Heart right ventricle (tissue), 16 donors: ENCODE results near the gene HIVEP3. TPM values are rescaled to one million over a fixed set of nuclear protein-coding genes. Genes with fewer than 3 reads are reported as not detected.

Source experiments
- ATAC-seq, 8 donors: fragments of 200-7000 bp; cut with Tn5 transposase; one replicate each; pipeline ENCODE4 v1.9.1; 2020; ENCODE audit warnings: mild to moderate bottlenecking in 8 of 8, moderate library complexity in 8 of 8, moderate number of reproducible peaks in 1 of 8
- DNase-seq, 2 donors: peaks; one replicate each; pipeline ENCODE4 v3.0.0-alpha.2; 2020
- H3K27ac ChIP-seq, 10 donors: fragments of 200-600 bp; sonication (generic) in 2 of 10; one replicate each; pipeline versions ENCODE4 v1.5.0 to v1.8.0; 2020 to 2022; ENCODE audit warnings: mild to moderate bottlenecking in 3 of 10
- H3K27me3 ChIP-seq, 7 donors: fragments of 200-600 bp; one replicate each; pipeline ENCODE4 v1.8.0; 2021 to 2022; ENCODE audit warnings: mild to moderate bottlenecking in 2 of 7
- H3K36me3 ChIP-seq, 9 donors: fragments of 200-600 bp; sonication (generic) in 1 of 9; one replicate each; pipeline versions ENCODE4 v1.5.0 to v1.8.0; 2020 to 2022; ENCODE audit warnings: mild to moderate bottlenecking in 2 of 9
- H3K4me1 ChIP-seq, 9 donors: fragments of 200-600 bp; sonication (generic) in 1 of 9; one replicate each; pipeline versions ENCODE4 v1.5.0 to v1.8.0; 2020 to 2022; ENCODE audit warnings: mild to moderate bottlenecking in 4 of 9
- H3K4me3 ChIP-seq, 10 donors: fragments of 200-600 bp; sonication (generic) in 2 of 10; one replicate each; pipeline versions ENCODE4 v1.5.0 to v1.8.0; 2020 to 2022; ENCODE audit warnings: mild to moderate bottlenecking in 7 of 10, moderate library complexity in 2 of 10
- H3K9me3 ChIP-seq, 11 donors: fragments of 200-600 bp in 10 of 11; sonication (generic) in 2 of 11; one replicate each; pipeline versions ENCODE4 v1.5.0 to v1.8.0; 2013 to 2022; ENCODE audit warnings: mild to moderate bottlenecking in 2 of 11, control low read depth in 1 of 11, moderate library complexity in 1 of 11
- WGBS, 2 donors: extraction: QIAGEN DNeasy Blood & Tissue Kit; methylation state at CpG; one replicate each; pipeline ENCODE4 v1.1.7; 2013; ENCODE audit warnings: inconsistent platforms in 1 of 2; 5-methylcytosine and 5-hydroxymethylcytosine counted together
- intact Hi-C, 10 donors: fragments of 100-400 bp; cut with DNase I; formaldehyde crosslinking; loops; one replicate each; pipeline versions ENCODE4 v1.11.1 to v1.14.2; 2022
- polyA plus RNA-seq, 2 donors: library from polyadenylated mRNA; stranded (reverse); fragments of 200-250 nt; gene quantifications; one replicate each; pipeline ENCODE4 v1.2.3, GENCODE V29; 2013
- total RNA-seq, 10 donors: library from RNA; stranded (reverse); fragmentation: NEBNext Ultra II Directional in 3 of 10; extraction: Animal tissue kit (Norgen Biotek cat#: 25700) in 3 of 10; gene quantifications; one replicate each; pipeline versions ENCODE4 v1.2.1 to v1.2.4, GENCODE V29; 2021 to 2023
- TF ChIP-seq, protein P1 (sequence below), 9 donors: fragments of 200-600 bp; sonication (generic) in 2 of 9; IDR thresholded peaks; one replicate each; pipeline versions ENCODE4 v1.5.0 to v1.8.0; 2021 to 2022; ENCODE audit warnings: antibody characterized with exemption in 9 of 9, mild to moderate bottlenecking in 5 of 9, moderate library complexity in 1 of 9
- donor health status: Arrhythmogenic right ventricular cardiomyopathy.
- donor health status: ischemic (EF 13 %, LVEDD 7.1; RV severe dilation, severe dysfunction).
- donor health status: healthy with polysubstance abuse.
- donor health status: DM: no; HTN: yes; CAD: no.
- donor health status: DM: no; HTN: no; CAD: no.
- donor health status: ischemic (EF 25% LVEDD 6.9; RV normal size, moderate dysfunction).
- donor health status: ischemic (EF 25% LVEDD 5.7; RV mildly dilated, moderate dysfunction).
- donor health status: healthy.
- donor health status: DM: yes; HTN: yes; CAD: no.
- donor health status: Ischemic cardiomyopathy.
- donor health status: ischemic (EF 35%, LVEDD 5.7; RV mildly dilated, moderate dysfunction).
- donor health status: nonischemic (EF 11% LVEDD 7.7; RV severe dilation, severe dysfunction).
- donor health status: DM: yes; HTN: yes; CAD: no.
- donor health status: PGD.
- donor health status: ischemic (EF 29% LVEDD 5.4; RV normal size, mild dysfunction).
- donor health status: nonischemic (EF 23%, LVEDD 6.1; RV moderate dilation, normal function).

HIVEP3 gene
- total and polyA plus RNA-seq, 12 donors, result 2.6 to 7.5 (median 5.2) TPM

DNA sequence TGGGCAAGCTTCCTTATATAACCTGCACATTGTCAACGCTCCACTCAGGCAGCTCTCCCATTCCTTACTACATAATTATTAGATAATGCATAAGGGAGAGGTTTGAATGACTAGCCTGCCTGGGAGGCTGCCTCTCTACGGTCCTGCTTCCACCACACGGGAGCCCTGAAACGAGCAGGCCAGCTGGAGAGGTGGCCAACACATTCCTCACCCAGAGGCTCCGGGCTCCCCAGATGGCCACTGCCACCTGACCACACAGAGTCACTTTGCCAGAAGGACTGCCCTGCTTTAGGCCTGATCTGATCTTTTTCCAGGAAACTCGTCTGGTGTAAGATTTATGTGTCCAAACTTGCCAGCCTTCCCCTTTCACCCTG, 27.9 kb downstream of the HIVEP3 start:
- no peaks in the 10 kb centered on the region for H3K36me3 ChIP-seq
- intact Hi-C loops, result loop anchor here in 2 of 10 donors (5.0 to 10.0 kb wide), 2 partner anchors 76 to 79 kb away; no protein-coding TSS in a partner anchor
- no peaks in the 10 kb centered on the region for H3K9me3 ChIP-seq
- H3K27ac ChIP-seq, result peak overlapping the region; percentile 56 to 88 (median 78)
- peak overlapping the region in 5 of 10 donors; percentile 38 to 50 (median 42) for H3K4me3 ChIP-seq
- H3K27me3 ChIP-seq, result no peaks in the 10 kb centered on the region
- peak; percentile 35 to 50 for DNase-seq
- peaks cover 2 to 45% (median 32%) of the 10 kb centered on the region in 9 donors for H3K4me1 ChIP-seq
- peak; percentile 69 to 93 (median 84) for ATAC-seq
- WGBS, 2 donors, result 34 to 37% methylated on average over 6 of the region's 6 CpGs
- TF ChIP-seq, protein P1, sequence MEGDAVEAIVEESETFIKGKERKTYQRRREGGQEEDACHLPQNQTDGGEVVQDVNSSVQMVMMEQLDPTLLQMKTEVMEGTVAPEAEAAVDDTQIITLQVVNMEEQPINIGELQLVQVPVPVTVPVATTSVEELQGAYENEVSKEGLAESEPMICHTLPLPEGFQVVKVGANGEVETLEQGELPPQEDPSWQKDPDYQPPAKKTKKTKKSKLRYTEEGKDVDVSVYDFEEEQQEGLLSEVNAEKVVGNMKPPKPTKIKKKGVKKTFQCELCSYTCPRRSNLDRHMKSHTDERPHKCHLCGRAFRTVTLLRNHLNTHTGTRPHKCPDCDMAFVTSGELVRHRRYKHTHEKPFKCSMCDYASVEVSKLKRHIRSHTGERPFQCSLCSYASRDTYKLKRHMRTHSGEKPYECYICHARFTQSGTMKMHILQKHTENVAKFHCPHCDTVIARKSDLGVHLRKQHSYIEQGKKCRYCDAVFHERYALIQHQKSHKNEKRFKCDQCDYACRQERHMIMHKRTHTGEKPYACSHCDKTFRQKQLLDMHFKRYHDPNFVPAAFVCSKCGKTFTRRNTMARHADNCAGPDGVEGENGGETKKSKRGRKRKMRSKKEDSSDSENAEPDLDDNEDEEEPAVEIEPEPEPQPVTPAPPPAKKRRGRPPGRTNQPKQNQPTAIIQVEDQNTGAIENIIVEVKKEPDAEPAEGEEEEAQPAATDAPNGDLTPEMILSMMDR (IDR thresholded peaks at IDR 0.05), result no peak

DNA sequence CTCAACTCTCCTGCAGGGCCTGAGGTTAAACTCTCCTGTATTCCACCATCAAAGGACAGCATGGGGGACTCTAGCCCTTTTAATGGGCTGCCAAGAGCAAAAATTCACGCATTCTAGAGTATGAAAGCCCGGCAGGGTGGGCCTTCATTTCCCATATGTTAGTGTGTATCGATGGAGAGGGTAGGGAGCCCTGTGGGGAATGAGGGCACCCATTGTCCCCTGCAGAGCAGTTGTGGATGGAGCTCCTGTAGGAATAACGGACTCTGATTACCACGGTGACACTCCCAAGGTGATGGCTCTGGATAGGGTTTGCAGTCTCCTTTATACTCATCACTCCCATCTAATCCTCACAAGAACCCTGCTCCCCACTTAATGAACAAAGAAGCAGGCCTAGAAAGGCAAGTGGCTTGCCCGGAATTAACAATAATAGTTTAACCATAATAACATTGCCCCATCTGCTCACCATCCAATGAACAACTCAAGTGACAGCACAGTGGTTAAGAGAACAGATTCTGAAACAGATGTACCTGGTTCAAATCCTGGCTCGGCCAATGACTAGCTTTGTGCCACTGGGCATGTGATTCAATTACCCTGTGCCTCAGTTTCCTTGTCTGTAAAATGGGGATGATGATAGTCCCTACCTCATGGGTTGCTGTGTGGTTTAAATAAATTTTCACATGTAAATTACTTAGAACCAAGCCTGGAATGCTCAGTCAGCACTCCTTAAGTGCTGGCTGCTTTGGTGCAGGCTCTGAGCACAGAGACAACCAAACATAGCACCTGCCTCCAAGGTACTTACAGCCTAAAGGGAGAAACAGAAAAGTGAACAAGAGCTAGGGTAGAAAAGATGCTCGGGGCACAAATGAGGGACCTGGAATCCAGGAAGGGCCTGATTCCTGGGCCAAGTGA, 29.0 kb downstream of the HIVEP3 start:
- Histone ChIP-seq H3K27ac (peak overlapping the region in 8 of 10 donors; percentile 56 to 88 (median 79)), H3K27me3 (no peaks in the 10 kb centered on the region), H3K9me3 (no peaks in the 10 kb centered on the region), H3K36me3 (no peaks in the 10 kb centered on the region), H3K4me3 (no peak overlapping the region), H3K4me1 (peaks cover 2 to 44% (median 36%) of the 10 kb centered on the region in 9 donors)
- ATAC-seq (no peak), DNase-seq (no peak)
- intact Hi-C loops, result loop anchor here in 2 of 10 donors (5.0 to 10.0 kb wide), 2 partner anchors 75 to 77 kb away; no protein-coding TSS in a partner anchor
- TF ChIP-seq, protein P1 (IDR thresholded peaks at IDR 0.05), result no peak
- WGBS, 2 donors, result 94 to 95% methylated on average over 8 of the region's 8 CpGs

DNA sequence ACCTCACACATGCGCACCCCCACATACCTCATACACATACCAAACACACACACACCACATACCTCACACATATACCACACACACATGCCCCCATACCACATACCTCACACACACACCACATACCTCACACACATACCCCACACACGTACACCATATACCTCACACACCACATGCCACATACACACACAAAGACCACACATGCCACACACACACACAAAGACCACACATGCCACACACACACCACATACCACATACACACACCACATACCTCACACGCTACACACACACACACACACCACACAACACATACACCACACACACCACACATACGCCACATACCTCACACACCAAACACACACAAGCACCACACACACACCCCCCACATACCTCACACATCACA, 30.0 kb downstream of the HIVEP3 start:
- WGBS, 2 donors, result 98 to 99% methylated on average over 4 of the region's 4 CpGs
- H3K9me3 ChIP-seq, result no peaks in the 10 kb centered on the region
- no peaks in the 10 kb centered on the region for H3K36me3 ChIP-seq
- H3K4me1 ChIP-seq, result peaks cover 2 to 49% (median 32%) of the 10 kb centered on the region in 9 donors
- H3K27me3 ChIP-seq, result no peaks in the 10 kb centered on the region
- H3K4me3 ChIP-seq, result no peak overlapping the region
- intact Hi-C loops, result no loop called here
- no peak for DNase-seq
- ATAC-seq, result no peak
- no peak overlapping the region for H3K27ac ChIP-seq
- TF ChIP-seq, protein P1 (IDR thresholded peaks at IDR 0.05), result no peak

DNA sequence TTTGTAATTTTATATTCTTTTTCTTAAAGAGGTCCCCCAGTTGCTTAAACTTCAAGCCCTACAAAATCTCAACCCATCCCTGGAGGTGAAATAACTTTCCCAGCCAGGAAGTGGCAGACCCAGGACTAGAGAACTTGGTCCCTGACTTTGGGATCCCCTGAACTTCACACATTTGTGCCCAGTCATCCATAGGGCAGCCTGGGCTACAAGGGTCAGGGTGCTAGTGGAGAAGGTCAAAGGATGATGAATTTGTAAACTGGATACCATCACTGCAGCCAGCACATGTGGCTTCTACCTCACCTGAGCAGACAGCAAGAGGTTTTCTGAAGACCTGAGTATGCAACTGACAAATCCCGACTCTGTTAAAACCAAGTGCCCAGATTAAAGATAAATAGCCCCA, 31.4 kb downstream of the HIVEP3 start:
- no peak for DNase-seq
- 93 to 100% methylated on average over 1 of the region's 1 CpG for WGBS, 2 donors

More for the DNA sequence above, 31.4 kb downstream of the HIVEP3 start:
- Histone ChIP-seq H3K9me3 (no peaks in the 10 kb centered on the region), H3K27me3 (no peaks in the 10 kb centered on the region), H3K36me3 (no peaks in the 10 kb centered on the region), H3K27ac (no peak overlapping the region), H3K4me1 (peaks cover 8 to 54% (median 29%) of the 10 kb centered on the region in 9 donors), H3K4me3 (no peak overlapping the region)
- TF ChIP-seq, protein P1 (IDR thresholded peaks at IDR 0.05), result no peak
- intact Hi-C loops, result no loop called here
- no peak for ATAC-seq
